WTC11 (cell line): ENCODE results near the gene GSG1L. TPM values are rescaled to one million over a fixed set of nuclear protein-coding genes. Genes with fewer than 3 reads are reported as not detected.

Experiments
- ATAC-seq: fragments of 200-7000 bp; cut with Tn5 transposase; 2 replicates; pipeline ENCODE4 v1.10.0; 2021; ENCODE audit warnings: mild to moderate bottlenecking, moderate library complexity
- CTCF ChIA-PET: fragments of 300-600 bp; sonication (Branson Sonifier 250); formaldehyde crosslinking; loops from one replicate; lab custom pipeline; 2021; ENCODE audit warnings: antibody characterized with exemption; lab: Charles Lee
- POLR2A ChIA-PET: fragments of 350-600 bp; sonication (Branson Sonifier 250); formaldehyde crosslinking; loops from one replicate; lab custom pipeline; 2021; ENCODE audit warnings: antibody characterized with exemption; lab: Charles Lee
- DNase-seq: peaks from one replicate; pipeline ENCODE4 v3.0.0; 2021; ENCODE audit warnings: low spot score
- H3K27ac Mint-ChIP-seq: 2 replicates; pipeline ENCODE4 v1.8.0; 2021; ENCODE audit warnings: mixed read lengths
- H3K27me3 Mint-ChIP-seq: 2 replicates; pipeline ENCODE4 v1.8.0; 2021; ENCODE audit warnings: low read depth, mild to moderate bottlenecking, moderate library complexity, mixed read lengths
- H3K36me3 Mint-ChIP-seq: 2 replicates; pipeline ENCODE4 v1.8.0; 2021; ENCODE audit warnings: mixed read lengths
- H3K4me1 Mint-ChIP-seq: 2 replicates; pipeline ENCODE4 v1.8.0; 2022; ENCODE audit warnings: mixed read lengths
- H3K4me3 Mint-ChIP-seq: 2 replicates; pipeline ENCODE4 v1.8.0; 2021; ENCODE audit warnings: mild to moderate bottlenecking, moderate library complexity, mixed read lengths
- H3K9me3 Mint-ChIP-seq: 2 replicates; pipeline ENCODE4 v1.8.0; 2021; ENCODE audit warnings: mixed read lengths
- CREM ChIP-seq: sonication (generic); formaldehyde crosslinking; IDR thresholded peaks from 2 replicates; pipeline ENCODE4 v1.8.1; 2022; ENCODE audit warnings: mild to moderate bottlenecking, missing genetic modification reagents, moderate library complexity
- IRF2 ChIP-seq: sonication (generic); formaldehyde crosslinking; IDR thresholded peaks from 2 replicates; pipeline ENCODE4 v1.8.0; 2022; ENCODE audit warnings: low read depth, missing genetic modification reagents, borderline replicate concordance
- JUN ChIP-seq: sonication (generic); formaldehyde crosslinking; IDR thresholded peaks from 2 replicates; pipeline ENCODE4 v1.8.0; 2023; ENCODE audit warnings: mild to moderate bottlenecking, missing genetic modification reagents
- KAT7 ChIP-seq: sonication (generic); formaldehyde crosslinking; IDR thresholded peaks from 2 replicates; pipeline ENCODE4 v1.8.1; 2023; ENCODE audit warnings: missing genetic modification reagents, mild to moderate bottlenecking, borderline replicate concordance
- NFATC4 ChIP-seq: fragments of 250-450 bp; sonication (Bioruptor Pico); IDR thresholded peaks from 2 replicates; pipeline ENCODE4 v1.9.0; 2021; ENCODE audit warnings: mild to moderate bottlenecking
- NR2C2 ChIP-seq: sonication (generic); formaldehyde crosslinking; IDR thresholded peaks from 2 replicates; pipeline ENCODE4 v1.8.0; 2022; ENCODE audit warnings: mild to moderate bottlenecking, missing genetic modification reagents
- NR3C1 ChIP-seq: sonication (generic); formaldehyde crosslinking; conservative IDR thresholded peaks from 2 replicates; pipeline ENCODE4 v1.8.1; 2023; ENCODE audit warnings: low read depth, mild to moderate bottlenecking, missing genetic modification reagents
- SMAD4 ChIP-seq: sonication (generic); formaldehyde crosslinking; IDR thresholded peaks from 2 replicates; pipeline ENCODE4 v1.8.0; 2022; ENCODE audit warnings: mild to moderate bottlenecking, missing genetic modification reagents
- STAT6 ChIP-seq: sonication (generic); formaldehyde crosslinking; conservative IDR thresholded peaks from 2 replicates; pipeline ENCODE4 v1.8.1; 2023; ENCODE audit warnings: mild to moderate bottlenecking, low read depth, missing genetic modification reagents, moderate library complexity
- ZBTB21 ChIP-seq: sonication (generic); formaldehyde crosslinking; IDR thresholded peaks from 2 replicates; pipeline ENCODE4 v1.8.1; 2023; ENCODE audit warnings: mild to moderate bottlenecking, missing genetic modification reagents, borderline replicate concordance
- ZNF121 ChIP-seq: sonication (generic); formaldehyde crosslinking; IDR thresholded peaks from 2 replicates; pipeline ENCODE4 v1.8.0; 2023; ENCODE audit warnings: missing genetic modification reagents
- ZNF219 ChIP-seq: sonication (generic); formaldehyde crosslinking; IDR thresholded peaks from 2 replicates; pipeline ENCODE4 v1.8.0; 2023; ENCODE audit warnings: missing genetic modification reagents, mild to moderate bottlenecking, borderline replicate concordance
- ZNF263 ChIP-seq: sonication (generic); formaldehyde crosslinking; IDR thresholded peaks from 2 replicates; pipeline ENCODE4 v1.8.1; 2022; ENCODE audit warnings: low read depth, mild to moderate bottlenecking, moderate library complexity, missing genetic modification reagents
- ZNF512 ChIP-seq: sonication (generic); formaldehyde crosslinking; IDR thresholded peaks from 2 replicates; pipeline ENCODE4 v1.8.1; 2022; ENCODE audit warnings: missing genetic modification reagents, borderline replicate concordance
- total RNA-seq: library from RNA; stranded (reverse); gene quantifications from 3 replicates; pipeline ENCODE4 v1.2.3, GENCODE V29; 2021
- TF ChIP-seq, protein P1 (sequence below): sonication (generic); formaldehyde crosslinking; IDR thresholded peaks from 2 replicates; pipeline ENCODE4 v1.8.1; 2023; ENCODE audit warnings: mild to moderate bottlenecking, moderate library complexity, missing genetic modification reagents
- TF ChIP-seq, protein P2 (sequence below): fragments of 200-600 bp; IDR thresholded peaks from 2 replicates; pipeline ENCODE4 v1.8.0; 2022; ENCODE audit warnings: antibody characterized with exemption
- TF ChIP-seq, protein P3 (sequence below): sonication (generic); formaldehyde crosslinking; IDR thresholded peaks from 2 replicates; pipeline ENCODE4 v1.8.1; 2022; ENCODE audit warnings: mild to moderate bottlenecking, missing genetic modification reagents, moderate library complexity, borderline replicate concordance

The GSG1L gene
- total RNA-seq, 1 experiment from 2014 or later = 0.28 TPM

- Mint-ChIP-seq H3K27ac (peak overlapping the region; percentile 41; the same call in 1 of the 2 replicates), H3K36me3 (no peaks in the 10 kb centered on the region), H3K27me3 (no peaks in the 10 kb centered on the region), H3K4me1 (peaks cover 35% of the 10 kb centered on the region), H3K9me3 (no peaks in the 10 kb centered on the region), H3K4me3 (no peak overlapping the region)
- ChIA-PET CTCF (interaction anchor here (0.5 to 4.5 kb wide), 55 partner anchors 9 to 541 kb away, joined by 3 to 53 read pairs (median 4); partner anchors contain the start of genes GSG1L, KATNIP and SBK1), POLR2A (interaction anchor here (0.7 kb wide), 1 partner anchor 100 kb away, joined by 3 read pairs; no protein-coding TSS in a partner anchor)
- TF ChIP-seq, protein P1, sequence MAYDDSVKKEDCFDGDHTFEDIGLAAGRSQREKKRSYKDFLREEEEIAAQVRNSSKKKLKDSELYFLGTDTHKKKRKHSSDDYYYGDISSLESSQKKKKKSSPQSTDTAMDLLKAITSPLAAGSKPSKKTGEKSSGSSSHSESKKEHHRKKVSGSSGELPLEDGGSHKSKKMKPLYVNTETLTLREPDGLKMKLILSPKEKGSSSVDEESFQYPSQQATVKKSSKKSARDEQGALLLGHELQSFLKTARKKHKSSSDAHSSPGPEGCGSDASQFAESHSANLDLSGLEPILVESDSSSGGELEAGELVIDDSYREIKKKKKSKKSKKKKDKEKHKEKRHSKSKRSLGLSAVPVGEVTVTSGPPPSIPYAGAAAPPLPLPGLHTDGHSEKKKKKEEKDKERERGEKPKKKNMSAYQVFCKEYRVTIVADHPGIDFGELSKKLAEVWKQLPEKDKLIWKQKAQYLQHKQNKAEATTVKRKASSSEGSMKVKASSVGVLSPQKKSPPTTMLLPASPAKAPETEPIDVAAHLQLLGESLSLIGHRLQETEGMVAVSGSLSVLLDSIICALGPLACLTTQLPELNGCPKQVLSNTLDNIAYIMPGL (CRISPR knock-in tag) = peak; percentile 68; the same call in 1 of the 2 replicates
- TF ChIP-seq SMAD4 (CRISPR knock-in tag) (no peak), NFATC4 (no peak), JUN (CRISPR knock-in tag) (no peak), ZNF219 (CRISPR knock-in tag) (no peak), NR3C1 (no peak), ZNF121 (CRISPR knock-in tag) (peak; percentile 60; the same call in 1 of the 2 replicates), NR2C2 (no peak), KAT7 (CRISPR knock-in tag) (no peak), STAT6 (no peak), CREM (CRISPR knock-in tag) (peak; percentile 44; the same call in 1 of the 2 replicates), ZBTB21 (CRISPR knock-in tag) (no peak), ZNF263 (no peak)
- TF ChIP-seq, protein P2, sequence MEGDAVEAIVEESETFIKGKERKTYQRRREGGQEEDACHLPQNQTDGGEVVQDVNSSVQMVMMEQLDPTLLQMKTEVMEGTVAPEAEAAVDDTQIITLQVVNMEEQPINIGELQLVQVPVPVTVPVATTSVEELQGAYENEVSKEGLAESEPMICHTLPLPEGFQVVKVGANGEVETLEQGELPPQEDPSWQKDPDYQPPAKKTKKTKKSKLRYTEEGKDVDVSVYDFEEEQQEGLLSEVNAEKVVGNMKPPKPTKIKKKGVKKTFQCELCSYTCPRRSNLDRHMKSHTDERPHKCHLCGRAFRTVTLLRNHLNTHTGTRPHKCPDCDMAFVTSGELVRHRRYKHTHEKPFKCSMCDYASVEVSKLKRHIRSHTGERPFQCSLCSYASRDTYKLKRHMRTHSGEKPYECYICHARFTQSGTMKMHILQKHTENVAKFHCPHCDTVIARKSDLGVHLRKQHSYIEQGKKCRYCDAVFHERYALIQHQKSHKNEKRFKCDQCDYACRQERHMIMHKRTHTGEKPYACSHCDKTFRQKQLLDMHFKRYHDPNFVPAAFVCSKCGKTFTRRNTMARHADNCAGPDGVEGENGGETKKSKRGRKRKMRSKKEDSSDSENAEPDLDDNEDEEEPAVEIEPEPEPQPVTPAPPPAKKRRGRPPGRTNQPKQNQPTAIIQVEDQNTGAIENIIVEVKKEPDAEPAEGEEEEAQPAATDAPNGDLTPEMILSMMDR = peak; percentile 77; the same call in 1 of the 2 replicates
- DNase-seq = peak; percentile 88
- peak; percentile 71 for ATAC-seq
Observed at GRCh38 chr16:28090646-28091377, 27.3 kb upstream of the GSG1L start.

DNA sequence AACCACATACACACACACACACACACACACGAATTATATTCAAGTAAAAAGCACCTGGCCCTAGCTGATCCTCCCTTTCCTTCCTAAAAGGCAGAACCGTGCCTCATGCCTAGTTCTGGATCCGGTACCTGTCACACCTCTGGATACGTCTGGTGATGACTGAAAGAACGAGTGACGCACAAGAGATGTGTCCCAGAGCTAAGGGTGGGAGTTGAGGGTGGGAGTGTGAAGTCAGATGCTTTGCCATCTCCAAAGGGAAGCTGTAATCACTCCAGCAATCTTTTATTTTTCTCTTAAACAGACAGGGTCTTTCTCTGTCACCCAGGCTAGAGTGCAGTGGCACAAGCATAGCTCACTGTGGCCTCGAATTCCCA is 26.5 kb upstream of the GSG1L start:
- H3K27me3 Mint-ChIP-seq = no peaks in the 10 kb centered on the region
- POLR2A ChIA-PET = no interaction called here

More for the DNA sequence above, 26.5 kb upstream of the GSG1L start:
- Mint-ChIP-seq H3K4me3 (no peak overlapping the region), H3K9me3 (no peaks in the 10 kb centered on the region), H3K4me1 (peaks cover 34% of the 10 kb centered on the region)
- no peak for DNase-seq
- CTCF ChIA-PET = interaction anchor here (0.7 to 4.5 kb wide), 19 partner anchors 10 to 540 kb away, joined by 3 to 53 read pairs (median 6); partner anchors contain the start of genes GSG1L and KATNIP
- TF ChIP-seq IRF2 (CRISPR knock-in tag) (no peak), ZNF512 (CRISPR knock-in tag) (no peak)
- TF ChIP-seq, protein P3, sequence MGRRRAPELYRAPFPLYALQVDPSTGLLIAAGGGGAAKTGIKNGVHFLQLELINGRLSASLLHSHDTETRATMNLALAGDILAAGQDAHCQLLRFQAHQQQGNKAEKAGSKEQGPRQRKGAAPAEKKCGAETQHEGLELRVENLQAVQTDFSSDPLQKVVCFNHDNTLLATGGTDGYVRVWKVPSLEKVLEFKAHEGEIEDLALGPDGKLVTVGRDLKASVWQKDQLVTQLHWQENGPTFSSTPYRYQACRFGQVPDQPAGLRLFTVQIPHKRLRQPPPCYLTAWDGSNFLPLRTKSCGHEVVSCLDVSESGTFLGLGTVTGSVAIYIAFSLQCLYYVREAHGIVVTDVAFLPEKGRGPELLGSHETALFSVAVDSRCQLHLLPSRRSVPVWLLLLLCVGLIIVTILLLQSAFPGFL (CRISPR knock-in tag) = no peak
- TF ChIP-seq, all 79 proteins: peak for 0
- Mint-ChIP-seq H3K36me3 (no peaks in the 10 kb centered on the region), H3K27ac (no peak overlapping the region)
- no peak for ATAC-seq
